MM.1S (cell line): Measurements from ENCODE around the gene SEMA4D.

Source experiments
- DNase-seq: peaks from one replicate; pipeline ENCODE4 v3.0.0-alpha.2; 2015
- H2AFZ ChIP-seq: fragments of 300-600 bp; sonication (generic); 2 replicates; pipeline ENCODE4 v1.6.0; 2016; ENCODE audit warnings: antibody characterized with exemption, low read length
- H3F3A ChIP-seq: fragments of 300-600 bp; sonication (generic); 2 replicates; pipeline ENCODE4 v1.6.1; 2016; ENCODE audit warnings: mild to moderate bottlenecking, antibody characterized with exemption, low read length, moderate library complexity, mixed read lengths; ENCODE audit not compliant: insufficient read depth
- H3K27ac ChIP-seq: fragments of 300-600 bp; sonication (generic); 2 replicates; pipeline ENCODE4 v1.5.1; 2016; ENCODE audit warnings: mild to moderate bottlenecking, low read length
- H3K27me3 ChIP-seq: fragments of 300-600 bp; sonication (generic); replicated peaks from 2 replicates; pipeline ENCODE4 v1.6.0; 2016; ENCODE audit warnings: low read length; ENCODE audit not compliant: insufficient read depth
- H3K36me3 ChIP-seq: fragments of 300-600 bp; sonication (generic); replicated peaks from 2 replicates; pipeline ENCODE4 v1.6.1; 2016; ENCODE audit warnings: mild to moderate bottlenecking, low read length, mixed read lengths; ENCODE audit not compliant: insufficient read depth
- H3K4me1 ChIP-seq: fragments of 300-600 bp; sonication (generic); 2 replicates; pipeline ENCODE4 v1.6.1; 2016; ENCODE audit warnings: low read length, mixed read lengths
- H3K4me2 ChIP-seq: fragments of 300-600 bp; sonication (generic); 2 replicates; pipeline ENCODE4 v1.6.0; 2016; ENCODE audit warnings: low read depth, low read length
- H3K4me3 ChIP-seq: fragments of 300-600 bp; sonication (generic); 2 replicates; pipeline ENCODE4 v1.5.1; 2016; ENCODE audit warnings: low read length, mixed read lengths
- H3K79me2 ChIP-seq: fragments of 300-600 bp; sonication (generic); 2 replicates; pipeline ENCODE4 v1.6.1; 2016; ENCODE audit warnings: mixed run types, low read length, mixed read lengths
- H3K9ac ChIP-seq: fragments of 300-600 bp; sonication (generic); 2 replicates; pipeline ENCODE4 v1.6.1; 2016; ENCODE audit warnings: low read length, mixed read lengths
- H3K9me2 ChIP-seq: fragments of 300-600 bp; sonication (generic); replicated peaks from 2 replicates; pipeline ENCODE4 v1.6.1; 2016; ENCODE audit warnings: mild to moderate bottlenecking, low read length, mixed read lengths; ENCODE audit not compliant: insufficient read depth
- H3K9me3 ChIP-seq: fragments of 300-600 bp; sonication (generic); replicated peaks from 2 replicates; pipeline ENCODE4 v1.6.1; 2016; ENCODE audit warnings: mild to moderate bottlenecking, low read length, mixed read lengths; ENCODE audit not compliant: insufficient read depth
- H4K20me1 ChIP-seq: fragments of 300-600 bp; sonication (generic); 2 replicates; pipeline ENCODE4 v1.6.1; 2016; ENCODE audit warnings: mild to moderate bottlenecking, low read length, moderate library complexity, mixed read lengths; ENCODE audit not compliant: insufficient read depth
- EZH2 ChIP-seq: fragments of 300-600 bp; sonication (generic); optimal IDR thresholded peaks from 2 replicates; pipeline ENCODE3; 2017; ENCODE audit warnings: low read depth, mild to moderate bottlenecking, antibody characterized with exemption, low read length, mixed read lengths
- EZH2phosphoT487 ChIP-seq: fragments of 300-600 bp; sonication (generic); IDR thresholded peaks from 2 replicates; pipeline ENCODE4 v1.6.1; 2018; ENCODE audit warnings: antibody characterized with exemption, low read length
- TF ChIP-seq, protein P1 (sequence below): fragments of 300-600 bp; sonication (generic); IDR thresholded peaks from 2 replicates; pipeline ENCODE4 v1.5.1; 2016; ENCODE audit warnings: antibody characterized with exemption, low read length, mixed read lengths

The SEMA4D gene

DNA sequence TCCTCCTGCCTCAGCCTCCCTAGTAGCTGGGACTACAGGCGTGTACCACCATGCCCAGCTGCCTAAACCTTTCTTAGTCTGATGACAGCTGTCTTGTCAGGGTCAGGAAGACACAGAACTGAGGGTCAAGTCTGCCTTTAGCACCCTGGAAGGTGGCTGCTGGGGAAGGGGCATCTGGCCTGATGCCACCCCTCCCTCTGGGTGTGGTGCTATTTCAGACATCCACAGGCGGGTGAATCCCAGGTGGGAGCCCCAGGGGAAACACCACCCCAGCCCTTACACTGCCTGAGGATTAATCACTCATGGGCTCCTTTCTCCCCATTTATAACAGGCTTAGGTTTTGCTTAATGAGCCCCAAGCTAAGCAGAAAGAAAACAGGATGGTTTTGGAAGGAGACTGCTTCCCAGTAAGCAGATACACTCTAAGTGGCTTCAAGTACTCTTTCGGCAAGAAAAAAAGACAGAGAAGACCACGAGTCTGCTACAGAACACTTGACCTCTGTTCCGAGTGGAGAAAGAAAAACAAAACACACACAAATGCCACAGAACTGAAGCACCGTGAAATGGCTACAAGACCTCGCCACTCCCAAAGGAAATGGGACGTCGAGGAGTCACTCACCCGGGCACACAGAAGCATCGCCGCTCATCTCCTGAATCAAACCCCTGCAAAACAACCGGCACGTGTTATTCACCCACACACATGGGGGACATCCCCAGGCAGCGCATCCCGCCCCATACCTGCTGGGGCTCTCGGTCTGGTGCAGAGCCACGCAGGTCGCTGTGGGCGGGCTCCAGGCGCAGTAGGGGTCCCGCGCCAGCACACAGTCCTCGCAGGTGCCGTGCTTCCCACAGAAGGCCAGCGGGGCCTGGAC, 117.2 kb downstream of the SEMA4D start:
- no peaks in the 10 kb centered on the region for H3K4me1 ChIP-seq
- H3K79me2 ChIP-seq: no peaks in the 10 kb centered on the region
- no peaks in the 10 kb centered on the region for H3F3A ChIP-seq
- H3K36me3 ChIP-seq: peaks cover 4% of the 10 kb centered on the region; the same call in 1 of the 2 replicates
- no peaks in the 10 kb centered on the region for H4K20me1 ChIP-seq
- H3K9ac ChIP-seq: no peak overlapping the region
- H3K4me2 ChIP-seq: no peak overlapping the region
- no peaks in the 10 kb centered on the region for H3K9me3 ChIP-seq
- no peak overlapping the region for H2AFZ ChIP-seq
- H3K9me2 ChIP-seq: no peaks in the 10 kb centered on the region
- no peak overlapping the region for H3K4me3 ChIP-seq
- no peaks in the 10 kb centered on the region for H3K27me3 ChIP-seq
- no peak overlapping the region for H3K27ac ChIP-seq
- no peak for TF ChIP-seq EZH2
- no peak for DNase-seq

DNA sequence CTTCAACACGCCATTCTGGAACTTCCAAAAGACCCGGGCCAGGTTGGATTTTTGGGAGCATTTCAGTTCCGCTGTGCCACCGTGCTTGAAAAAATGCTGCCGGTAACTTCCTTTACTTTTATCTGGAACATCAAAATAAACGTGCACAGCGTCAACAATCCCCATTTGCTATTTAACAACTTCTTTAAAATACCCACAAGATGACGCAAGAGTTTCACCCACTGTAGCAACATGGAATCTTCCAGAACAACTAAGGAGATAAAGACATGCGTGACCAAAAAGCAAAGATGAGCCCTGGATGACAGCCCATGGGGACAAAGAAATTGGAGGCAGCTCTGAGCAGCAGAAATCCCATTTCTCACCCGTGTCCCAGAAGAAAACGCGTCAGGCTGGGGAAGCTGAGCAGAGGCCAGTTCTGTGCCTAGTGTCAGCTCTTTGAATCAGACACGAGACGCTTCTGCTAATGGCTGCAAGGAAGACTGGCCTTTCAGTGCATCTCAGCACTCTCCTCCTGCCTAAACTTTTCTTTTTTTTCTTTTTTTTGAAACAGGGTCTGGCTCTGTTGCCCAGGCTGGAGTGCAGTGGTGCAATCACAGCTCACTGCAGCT, 118.3 kb downstream of the SEMA4D start:
- Histone ChIP-seq H3K79me2 (no peaks in the 10 kb centered on the region), H4K20me1 (no peaks in the 10 kb centered on the region), H3F3A (no peaks in the 10 kb centered on the region), H3K4me3 (no peak overlapping the region), H3K9me3 (no peaks in the 10 kb centered on the region), H2AFZ (no peak overlapping the region), H3K27ac (no peak overlapping the region), H3K9me2 (no peaks in the 10 kb centered on the region), H3K27me3 (no peaks in the 10 kb centered on the region), H3K4me1 (no peaks in the 10 kb centered on the region), H3K4me2 (no peak overlapping the region), H3K36me3 (peaks cover 4% of the 10 kb centered on the region; the same call in 1 of the 2 replicates), H3K9ac (no peak overlapping the region)
- TF ChIP-seq EZH2 (no peak), EZH2phosphoT487 (no peak)
- TF ChIP-seq, protein P1, sequence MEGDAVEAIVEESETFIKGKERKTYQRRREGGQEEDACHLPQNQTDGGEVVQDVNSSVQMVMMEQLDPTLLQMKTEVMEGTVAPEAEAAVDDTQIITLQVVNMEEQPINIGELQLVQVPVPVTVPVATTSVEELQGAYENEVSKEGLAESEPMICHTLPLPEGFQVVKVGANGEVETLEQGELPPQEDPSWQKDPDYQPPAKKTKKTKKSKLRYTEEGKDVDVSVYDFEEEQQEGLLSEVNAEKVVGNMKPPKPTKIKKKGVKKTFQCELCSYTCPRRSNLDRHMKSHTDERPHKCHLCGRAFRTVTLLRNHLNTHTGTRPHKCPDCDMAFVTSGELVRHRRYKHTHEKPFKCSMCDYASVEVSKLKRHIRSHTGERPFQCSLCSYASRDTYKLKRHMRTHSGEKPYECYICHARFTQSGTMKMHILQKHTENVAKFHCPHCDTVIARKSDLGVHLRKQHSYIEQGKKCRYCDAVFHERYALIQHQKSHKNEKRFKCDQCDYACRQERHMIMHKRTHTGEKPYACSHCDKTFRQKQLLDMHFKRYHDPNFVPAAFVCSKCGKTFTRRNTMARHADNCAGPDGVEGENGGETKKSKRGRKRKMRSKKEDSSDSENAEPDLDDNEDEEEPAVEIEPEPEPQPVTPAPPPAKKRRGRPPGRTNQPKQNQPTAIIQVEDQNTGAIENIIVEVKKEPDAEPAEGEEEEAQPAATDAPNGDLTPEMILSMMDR: no peak
- no peak for DNase-seq

DNA sequence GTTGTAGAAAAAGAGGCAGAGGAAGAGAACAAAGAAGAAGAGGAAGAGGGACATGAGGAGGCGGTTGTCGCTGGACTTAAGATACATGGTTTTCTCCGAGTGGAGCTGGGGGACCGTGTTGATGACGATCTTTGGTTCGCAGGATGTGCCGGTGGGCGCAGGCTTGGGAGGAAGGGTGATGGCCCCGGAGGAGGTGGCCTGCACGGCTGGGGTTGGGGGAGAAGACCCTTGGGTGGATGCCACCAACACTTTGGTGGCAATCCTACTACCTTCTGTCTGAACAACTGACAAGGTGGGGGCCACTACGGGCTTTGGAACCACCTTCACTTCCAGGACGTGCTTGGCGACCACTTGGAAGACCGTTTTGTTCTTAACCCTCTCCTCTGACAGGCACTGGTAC, 118.9 kb downstream of the SEMA4D start:
- TF ChIP-seq, protein P1: no peak
- TF ChIP-seq EZH2 (no peak), EZH2phosphoT487 (no peak)

More for the DNA sequence above, 118.9 kb downstream of the SEMA4D start:
- H3K27me3 ChIP-seq: no peaks in the 10 kb centered on the region
- H3F3A ChIP-seq: no peaks in the 10 kb centered on the region
- DNase-seq: no peak
- no peak overlapping the region for H3K4me3 ChIP-seq
- no peak overlapping the region for H3K4me2 ChIP-seq
- H4K20me1 ChIP-seq: no peaks in the 10 kb centered on the region
- H3K9ac ChIP-seq: no peak overlapping the region
- H3K79me2 ChIP-seq: no peaks in the 10 kb centered on the region
- no peak overlapping the region for H3K27ac ChIP-seq
- H3K9me3 ChIP-seq: no peaks in the 10 kb centered on the region
- H3K9me2 ChIP-seq: no peaks in the 10 kb centered on the region
- H3K4me1 ChIP-seq: no peaks in the 10 kb centered on the region
- peaks cover 4% of the 10 kb centered on the region; the same call in 1 of the 2 replicates for H3K36me3 ChIP-seq
- no peak overlapping the region for H2AFZ ChIP-seq
